ENCODE data around the gene LMAN2. TPM values are rescaled to one million over a fixed set of nuclear protein-coding genes. Genes with fewer than 3 reads are reported as not detected.
A peak's percentile ranks its signal among the peaks of the same experiment; 100 is the strongest.

LMAN2 gene
- total RNA-seq, 2 donors from 2014 or later = 159 to 167 TPM

GRCh38 chr5:177384134-177384533, 32.7 kb upstream of the LMAN2 start, which contains the start of gene SLC34A1:
Gene SLC34A1, plus strand, starts transcription at chr5:177384434. Its CDS starts 1,308 bp downstream, at chr5:177385742.
- DNase-seq (ENCODE audit: low spot score) (no peak), ATAC-seq (ENCODE audit: insufficient number of reproducible peaks, low FRiP score, low read depth) (no peak)
- Histone ChIP-seq H3K9me3 (no peaks in the 10 kb centered on the region), H3K36me3 (no peaks in the 10 kb centered on the region), H3K27me3 (replicated peaks; ENCODE audit: insufficient read depth) (no peaks in the 10 kb centered on the region), H3K4me1 (ENCODE audit: control insufficient read depth in 1 of 2, low read depth in 2 of 2) (no peaks in the 10 kb centered on the region), H3K27ac (no peak within 1 kb of the TSS), H3K4me3 (no peak within 1 kb of the TSS)
- no peak for TF ChIP-seq CTCF (IDR thresholded peaks at IDR 0.05)

GRCh38 chr5:177383181-177383580, 31.7 kb upstream of the LMAN2 start:
- no peak for TF ChIP-seq CTCF (IDR thresholded peaks at IDR 0.05)
- Histone ChIP-seq H3K4me3 (no peak overlapping the region), H3K9me3 (no peaks in the 10 kb centered on the region), H3K36me3 (no peaks in the 10 kb centered on the region), H3K4me1 (ENCODE audit: control insufficient read depth in 1 of 2, low read depth in 2 of 2) (no peaks in the 10 kb centered on the region), H3K27me3 (replicated peaks; ENCODE audit: insufficient read depth) (no peaks in the 10 kb centered on the region), H3K27ac (no peak overlapping the region)
- ATAC-seq (ENCODE audit: insufficient number of reproducible peaks, low FRiP score, low read depth) (no peak), DNase-seq (ENCODE audit: low spot score) (no peak)

- H3K4me3 ChIP-seq = no peak overlapping the region
- DNase-seq (ENCODE audit: low spot score) = no peak
- TF ChIP-seq CTCF (IDR thresholded peaks at IDR 0.05) = peak; percentile 27
- H3K27me3 ChIP-seq (replicated peaks; ENCODE audit: insufficient read depth) = no peaks in the 10 kb centered on the region
- H3K27ac ChIP-seq = no peak overlapping the region
- ATAC-seq (ENCODE audit: insufficient number of reproducible peaks, low FRiP score, low read depth) = no peak
- H3K36me3 ChIP-seq = no peaks in the 10 kb centered on the region
- no peaks in the 10 kb centered on the region for H3K4me1 ChIP-seq (ENCODE audit: control insufficient read depth in 1 of 2, low read depth in 2 of 2)
- no peaks in the 10 kb centered on the region for H3K9me3 ChIP-seq
Observed at GRCh38 chr5:177382423-177383029, 31.1 kb upstream of the LMAN2 start.

GRCh38 chr5:177380805-177381126, 29.3 kb upstream of the LMAN2 start:
- no peaks in the 10 kb centered on the region for H3K27me3 ChIP-seq (replicated peaks; ENCODE audit: insufficient read depth)
- no peaks in the 10 kb centered on the region for H3K9me3 ChIP-seq
- H3K36me3 ChIP-seq = no peaks in the 10 kb centered on the region
- no peaks in the 10 kb centered on the region for H3K4me1 ChIP-seq (ENCODE audit: control insufficient read depth in 1 of 2, low read depth in 2 of 2)
- H3K27ac ChIP-seq = no peak overlapping the region
- DNase-seq (ENCODE audit: low spot score) (no peak), ATAC-seq (ENCODE audit: insufficient number of reproducible peaks, low FRiP score, low read depth) (no peak)
- TF ChIP-seq CTCF (IDR thresholded peaks at IDR 0.05) = no peak
- no peak overlapping the region for H3K4me3 ChIP-seq

- Histone ChIP-seq H3K4me1 (ENCODE audit: control insufficient read depth in 1 of 2, low read depth in 2 of 2) (no peaks in the 10 kb centered on the region), H3K4me3 (no peak overlapping the region), H3K27ac (no peak overlapping the region), H3K9me3 (no peaks in the 10 kb centered on the region), H3K36me3 (no peaks in the 10 kb centered on the region), H3K27me3 (replicated peaks; ENCODE audit: insufficient read depth) (no peaks in the 10 kb centered on the region)
- ATAC-seq (ENCODE audit: insufficient number of reproducible peaks, low FRiP score, low read depth) (no peak), DNase-seq (ENCODE audit: low spot score) (no peak)
- TF ChIP-seq CTCF (IDR thresholded peaks at IDR 0.05) = no peak
Observed at GRCh38 chr5:177378884-177379883, 27.7 kb upstream of the LMAN2 start.

Measured in thoracic aorta (tissue), 2 donors.